HG02763 (cell line): ENCODE measurements around the gene CMTM5.

Experiments
- ATAC-seq: cut with Tn5 transposase; IDR thresholded peaks from one replicate; pipeline ENCODE4 v1.9.1; 2021; ENCODE audit warnings: mild to moderate bottlenecking, moderate library complexity; ENCODE audit not compliant: unreplicated experiment

Gene CMTM5

GRCh38 chr14:23357261-23357660 lies 19.6 kb upstream of the CMTM5 start:
- ATAC-seq = no peak

DNA sequence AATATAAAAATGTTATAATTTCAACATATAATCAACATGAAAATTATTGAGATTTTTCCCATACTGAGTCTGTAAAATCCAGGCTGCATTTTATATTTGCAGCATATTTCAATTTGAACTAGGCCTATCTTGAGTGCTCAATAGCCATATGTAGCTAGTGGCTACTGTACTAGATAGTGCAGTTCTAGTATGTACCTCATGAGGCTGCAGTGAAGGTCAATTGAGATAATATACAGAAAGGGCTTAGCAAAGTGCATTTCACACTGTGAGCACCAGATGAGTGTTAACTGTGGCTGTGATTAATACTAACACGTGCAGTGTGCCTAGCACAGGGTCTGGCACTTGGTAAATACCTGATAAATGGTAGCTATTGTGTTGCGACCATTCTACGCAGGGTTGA lies 18.8 kb upstream of the CMTM5 start:
- no peak for ATAC-seq

DNA sequence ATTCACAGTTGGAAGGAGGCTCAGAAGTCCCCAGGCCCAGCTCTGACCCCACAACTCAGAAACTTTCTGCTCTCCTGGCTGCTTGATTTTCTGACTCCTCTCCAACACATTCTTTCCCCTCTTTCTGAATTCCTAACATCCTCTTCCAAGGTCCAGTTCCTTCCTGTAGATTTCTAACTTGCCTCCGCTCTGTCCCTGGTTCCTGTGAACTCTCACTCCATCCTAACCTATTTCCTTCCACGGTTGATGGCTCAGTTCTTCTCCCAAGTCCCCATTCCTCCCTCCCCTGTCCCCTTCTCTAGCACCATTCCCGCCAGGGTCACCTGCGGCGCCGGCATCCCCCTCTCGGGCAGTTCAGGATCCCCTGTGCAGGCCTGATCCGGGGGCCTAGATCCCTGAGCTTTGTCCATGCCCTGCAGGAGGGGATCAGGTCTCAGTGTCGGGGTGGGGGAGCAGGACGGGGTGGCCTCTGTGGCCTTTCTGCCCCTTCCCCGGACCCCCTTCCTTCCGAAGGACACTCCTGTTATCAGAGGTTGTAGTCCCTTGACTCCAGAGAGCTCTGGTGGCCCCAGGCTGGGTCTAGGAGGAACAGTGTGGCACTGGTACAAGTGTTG lies 18.2 kb upstream of the CMTM5 start:
- ATAC-seq = no peak

- no peak for ATAC-seq
Measured at GRCh38 chr14:23359167-23359626, 17.6 kb upstream of the CMTM5 start.

DNA sequence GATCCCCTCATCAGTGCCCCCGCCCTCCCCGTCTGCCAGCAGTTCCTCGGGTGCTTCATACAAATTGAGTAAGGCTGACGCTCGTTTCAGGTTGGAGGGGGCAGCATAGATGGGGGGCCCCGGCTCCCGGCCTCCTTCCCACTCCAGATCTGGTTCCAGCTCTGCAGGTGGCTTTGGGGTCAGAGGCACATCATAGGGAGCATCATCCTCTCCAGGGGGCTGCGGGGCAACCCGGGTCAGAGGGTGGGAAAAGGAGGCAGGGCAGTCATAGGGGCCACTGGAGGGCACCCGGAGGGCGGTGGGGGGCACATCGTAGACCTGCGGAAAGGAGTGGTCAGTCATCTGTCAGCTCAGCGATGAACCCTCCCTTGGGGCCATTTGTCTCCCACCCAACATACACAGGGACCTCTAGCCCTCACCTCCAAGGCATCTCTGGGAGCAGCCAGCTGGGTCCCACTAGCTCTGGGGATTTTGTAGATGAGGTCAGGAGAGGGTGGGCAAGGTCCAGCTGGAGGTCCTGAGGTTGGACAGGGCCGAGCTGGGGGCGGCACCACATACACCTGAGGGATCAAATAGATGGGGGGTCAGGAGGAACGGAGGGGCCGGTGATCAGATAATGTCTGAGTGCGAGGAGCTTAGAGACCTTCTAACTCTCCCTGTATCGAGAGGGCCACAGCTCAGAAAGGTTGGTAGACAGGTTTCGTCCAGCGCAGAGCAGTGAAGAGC lies 17.0 kb upstream of the CMTM5 start:
- ATAC-seq = no peak

GRCh38 chr14:23360496-23360895 lies 16.4 kb upstream of the CMTM5 start:
- ATAC-seq = no peak

DNA sequence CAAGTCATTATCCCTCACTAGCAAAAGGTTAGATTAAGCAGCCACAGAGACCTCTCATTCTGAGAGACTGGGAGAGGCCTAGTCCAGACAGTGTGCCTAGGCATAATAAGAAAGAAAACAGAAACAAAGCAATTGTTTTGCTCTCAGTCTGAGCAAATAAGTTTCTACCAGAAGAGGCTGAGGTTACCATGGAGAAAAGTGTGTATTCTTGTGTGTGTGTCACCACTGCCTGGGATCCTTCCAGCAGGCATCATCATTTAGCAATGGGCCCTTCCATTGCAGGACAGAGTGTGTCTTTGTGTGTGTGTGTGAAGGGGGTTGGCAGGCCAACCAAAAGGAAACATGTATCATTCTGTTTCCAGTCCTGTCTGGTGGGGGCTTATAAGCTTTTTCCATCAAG lies 15.5 kb upstream of the CMTM5 start:
- ATAC-seq = no peak

DNA sequence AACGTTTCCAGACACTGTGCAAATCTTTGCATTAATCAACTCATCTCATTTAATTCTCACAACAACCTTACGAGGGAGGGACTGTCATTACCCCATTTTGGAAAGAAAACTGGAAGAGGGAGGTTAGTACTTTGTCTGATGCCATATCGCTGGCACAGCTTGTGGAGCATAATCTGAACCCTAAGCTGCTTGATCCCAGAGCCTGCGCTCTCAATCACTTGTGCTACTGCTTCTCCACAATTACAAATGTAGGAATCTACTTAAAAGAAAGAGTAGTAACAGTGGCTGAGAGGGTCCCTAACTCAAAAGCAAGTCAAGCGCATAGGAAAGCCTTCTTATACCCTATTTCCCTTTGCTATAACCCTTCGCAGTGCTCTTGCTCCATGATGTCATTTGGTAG lies 15.1 kb upstream of the CMTM5 start:
- no peak for ATAC-seq

- ATAC-seq = no peak
Measured at GRCh38 chr14:23362200-23362599, 14.6 kb upstream of the CMTM5 start.

- no peak for ATAC-seq
Measured at GRCh38 chr14:23364164-23365035, 12.4 kb upstream of the CMTM5 start.

DNA sequence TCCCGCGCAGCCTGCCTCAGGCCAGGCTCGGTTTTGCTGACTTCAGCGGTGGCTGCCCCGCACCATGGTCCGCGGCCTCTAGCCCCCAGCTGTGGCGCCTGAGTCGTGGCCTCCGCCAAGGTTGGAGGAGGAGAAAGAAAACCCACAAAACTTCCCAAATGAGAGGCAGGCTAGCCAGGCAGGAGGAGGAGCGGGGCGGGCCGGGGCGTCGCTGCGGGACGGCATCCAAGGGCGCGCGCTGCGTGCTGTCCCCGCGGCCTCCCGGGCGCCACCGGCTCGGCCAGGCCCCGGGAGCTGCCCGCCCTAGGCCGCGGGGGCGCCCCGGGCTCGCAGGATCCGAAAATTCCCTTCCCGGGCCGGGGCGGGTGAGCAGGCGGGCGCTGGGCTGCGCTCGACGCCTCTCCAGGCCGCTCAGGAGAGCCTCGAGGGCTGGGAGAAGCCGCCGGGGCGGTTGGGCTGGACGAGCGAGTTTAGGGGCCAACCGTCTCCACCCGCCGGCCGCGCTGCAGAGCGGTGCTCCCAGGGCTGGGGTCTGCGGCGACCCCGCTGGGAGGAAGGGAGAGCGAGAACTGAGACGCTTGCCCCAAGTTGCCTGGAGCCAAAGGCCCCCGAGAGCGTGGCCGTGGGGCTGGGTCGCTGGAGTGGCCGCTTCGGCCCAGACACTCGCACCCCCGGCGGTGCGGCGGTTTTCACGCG lies 11.7 kb upstream of the CMTM5 start, which contains the start of gene EFS:
Gene EFS, minus strand, starts transcription at position 137 of the 696 bp plus-strand sequence. CDS start 147 bp downstream, outside the sequence.
- ATAC-seq = no peak

DNA sequence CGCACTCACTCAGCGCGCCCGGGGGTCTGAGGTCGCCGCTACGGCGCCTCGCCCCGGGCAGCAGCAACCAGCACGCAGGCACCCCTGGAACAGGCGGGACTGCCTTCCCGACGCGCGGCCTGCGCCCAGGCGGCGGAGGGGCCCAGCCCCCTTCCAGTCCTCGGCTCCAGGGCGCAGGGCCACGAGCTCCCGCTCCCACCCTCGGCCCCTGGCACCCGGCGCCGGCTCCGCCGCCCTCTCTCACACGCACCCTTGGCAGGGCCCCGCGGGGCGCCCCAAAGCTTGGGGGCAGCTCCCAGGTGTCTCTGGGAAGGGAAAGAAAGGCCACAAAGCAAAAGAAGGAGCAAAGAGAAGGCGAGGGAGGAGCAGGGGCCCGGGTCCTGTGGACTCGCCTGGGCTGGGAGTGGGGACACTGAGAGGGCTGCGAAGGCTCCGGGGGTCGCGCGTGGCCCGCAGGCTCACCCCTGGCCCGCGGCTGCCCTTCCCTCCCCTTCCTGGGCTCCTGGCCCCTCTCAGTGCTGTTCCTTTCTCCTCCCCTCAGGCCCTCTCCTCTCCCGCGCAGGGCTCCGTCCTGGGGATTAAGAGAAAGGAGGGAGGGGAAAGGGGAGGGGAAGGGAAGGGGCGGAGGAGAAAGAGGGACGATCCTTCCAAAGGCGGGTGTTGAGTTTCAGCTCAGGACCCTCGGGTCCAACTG lies 11.0 kb upstream of the CMTM5 start:
- ATAC-seq = no peak

DNA sequence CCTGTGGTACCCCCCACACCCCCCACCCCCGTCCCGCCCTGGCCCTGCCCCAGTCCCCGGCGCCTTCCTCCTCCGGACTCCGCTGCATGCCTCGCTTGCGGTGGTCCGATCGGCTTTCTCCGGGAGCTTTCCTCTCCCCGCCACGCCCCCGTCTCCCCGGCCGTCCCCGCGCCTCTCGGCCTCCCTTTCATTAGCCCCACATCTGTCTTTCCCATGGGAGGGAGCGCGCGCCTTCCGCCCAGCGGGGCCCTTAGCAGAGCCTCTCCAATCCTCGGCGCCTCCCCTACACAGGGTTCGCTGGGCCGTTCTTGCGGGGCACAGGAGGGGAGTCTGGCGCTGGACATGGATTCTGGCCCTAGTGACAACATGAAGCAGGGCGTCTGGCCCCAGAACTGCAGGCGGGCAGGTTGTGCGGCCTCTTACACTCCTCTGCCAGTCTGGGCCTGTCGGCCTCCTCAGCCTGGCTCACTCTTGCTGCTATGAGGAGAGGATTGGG lies 10.4 kb upstream of the CMTM5 start:
- ATAC-seq = no peak

- no peak for ATAC-seq
Measured at GRCh38 chr14:23370221-23370620, 6.6 kb upstream of the CMTM5 start.

- ATAC-seq = no peak
Measured at GRCh38 chr14:23371865-23372264, 5.0 kb upstream of the CMTM5 start.

DNA sequence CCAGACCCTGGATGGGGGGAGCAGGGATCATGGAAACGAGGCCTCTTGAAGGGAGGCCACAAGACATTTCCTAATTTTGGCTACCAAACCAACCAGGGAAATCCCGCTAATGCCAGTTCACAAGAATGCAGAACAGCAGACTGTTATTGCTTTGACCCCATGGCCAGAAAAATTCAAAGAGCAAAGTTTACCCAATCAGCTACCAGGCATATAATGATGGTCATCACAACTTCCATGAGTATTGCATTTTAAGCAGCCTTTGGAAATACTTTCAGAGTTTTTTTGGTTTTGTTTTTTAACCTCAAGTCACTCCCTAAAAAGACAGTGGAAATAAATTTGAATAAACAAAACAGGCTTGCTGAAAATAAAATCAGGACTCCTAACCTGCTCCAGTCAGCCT lies 4.3 kb upstream of the CMTM5 start, which contains the start of gene IL25:
Gene IL25, plus strand, starts transcription at position 301 of the 400 bp plus-strand sequence.
- ATAC-seq = no peak

DNA sequence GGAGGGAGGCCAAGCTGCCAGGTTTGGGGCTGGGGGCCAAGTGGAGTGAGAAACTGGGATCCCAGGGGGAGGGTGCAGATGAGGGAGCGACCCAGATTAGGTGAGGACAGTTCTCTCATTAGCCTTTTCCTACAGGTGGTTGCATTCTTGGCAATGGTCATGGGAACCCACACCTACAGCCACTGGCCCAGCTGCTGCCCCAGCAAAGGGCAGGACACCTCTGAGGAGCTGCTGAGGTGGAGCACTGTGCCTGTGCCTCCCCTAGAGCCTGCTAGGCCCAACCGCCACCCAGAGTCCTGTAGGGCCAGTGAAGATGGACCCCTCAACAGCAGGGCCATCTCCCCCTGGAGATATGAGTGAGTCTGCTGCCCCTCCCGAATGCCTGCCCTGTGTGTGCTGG lies 3.8 kb upstream of the CMTM5 start:
- no peak for ATAC-seq

DNA sequence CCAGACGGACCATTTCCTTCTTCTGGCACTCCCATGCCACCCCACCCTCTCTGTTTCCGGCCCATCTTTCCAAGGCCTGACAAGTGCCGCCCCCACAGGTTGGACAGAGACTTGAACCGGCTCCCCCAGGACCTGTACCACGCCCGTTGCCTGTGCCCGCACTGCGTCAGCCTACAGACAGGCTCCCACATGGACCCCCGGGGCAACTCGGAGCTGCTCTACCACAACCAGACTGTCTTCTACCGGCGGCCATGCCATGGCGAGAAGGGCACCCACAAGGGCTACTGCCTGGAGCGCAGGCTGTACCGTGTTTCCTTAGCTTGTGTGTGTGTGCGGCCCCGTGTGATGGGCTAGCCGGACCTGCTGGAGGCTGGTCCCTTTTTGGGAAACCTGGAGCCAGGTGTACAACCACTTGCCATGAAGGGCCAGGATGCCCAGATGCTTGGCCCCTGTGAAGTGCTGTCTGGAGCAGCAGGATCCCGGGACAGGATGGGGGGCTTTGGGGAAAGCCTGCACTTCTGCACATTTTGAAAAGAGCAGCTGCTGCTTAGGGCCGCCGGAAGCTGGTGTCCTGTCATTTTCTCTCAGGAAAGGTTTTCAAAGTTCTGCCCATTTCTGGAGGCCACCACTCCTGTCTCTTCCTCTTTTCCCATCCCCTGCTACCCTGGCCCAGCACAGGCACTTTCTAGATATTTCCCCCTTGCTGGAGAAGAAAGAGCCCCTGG lies 1.2 kb upstream of the CMTM5 start:
- ATAC-seq = no peak

DNA sequence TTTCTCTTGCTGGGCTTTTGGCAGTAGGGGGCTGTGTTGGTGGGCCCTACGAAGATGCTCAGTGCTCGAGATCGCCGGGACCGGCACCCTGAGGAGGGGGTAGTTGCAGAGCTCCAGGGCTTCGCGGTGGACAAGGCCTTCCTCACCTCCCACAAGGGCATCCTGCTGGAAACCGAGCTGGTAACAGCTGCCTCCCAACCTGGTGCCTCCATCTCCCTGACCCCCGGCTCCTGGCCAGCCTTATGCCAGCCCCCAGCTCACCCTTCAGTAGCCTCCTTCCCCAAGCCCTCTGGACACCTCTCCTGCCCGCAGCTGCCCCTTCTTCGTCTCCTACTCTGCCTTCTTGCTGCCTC lies 328 bp downstream of the CMTM5 start:
- ATAC-seq = no peak
